ENCODE measurements around the gene MON1A.

The MON1A gene

GRCh38 chr3:49882166-49882565 lies 47.4 kb downstream of the MON1A start:
- DNase-seq: no peak

DNA sequence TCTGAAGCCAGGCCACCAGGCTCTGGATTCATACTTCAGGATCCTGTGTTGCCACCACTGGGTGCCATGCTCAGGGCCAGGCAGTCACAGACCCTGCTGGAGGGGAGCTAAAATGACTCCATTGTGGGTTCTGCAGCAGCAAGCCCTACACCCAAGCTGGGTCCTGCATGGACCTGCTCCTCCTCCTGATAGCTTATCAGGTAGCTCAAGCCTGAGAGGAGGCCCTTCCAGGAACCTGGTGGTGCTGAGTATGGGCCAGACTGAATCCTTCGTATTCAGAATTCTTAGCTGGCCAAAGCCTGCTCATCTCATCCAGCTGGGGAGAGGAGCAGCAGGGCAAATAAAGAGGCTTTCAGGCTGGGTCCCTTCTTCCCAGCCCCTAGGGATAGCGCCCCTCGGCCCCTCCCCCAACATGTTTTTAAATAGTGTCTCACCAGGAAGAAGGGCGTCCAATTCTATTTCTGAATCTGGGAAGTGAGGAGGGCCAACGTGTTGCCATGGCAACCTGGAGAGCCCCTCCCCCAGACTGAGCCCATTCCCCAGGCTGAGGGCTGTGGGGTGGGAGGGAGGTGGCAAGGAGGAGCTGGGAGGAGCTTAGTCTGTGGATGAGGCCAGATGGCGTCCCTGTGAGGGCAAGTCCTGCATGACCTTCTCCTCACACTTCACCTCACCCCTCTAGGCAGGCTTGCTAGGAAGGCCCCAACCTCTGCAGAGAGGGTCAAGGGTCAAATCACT lies 48.9 kb downstream of the MON1A start:
- no peak for DNase-seq

DNA sequence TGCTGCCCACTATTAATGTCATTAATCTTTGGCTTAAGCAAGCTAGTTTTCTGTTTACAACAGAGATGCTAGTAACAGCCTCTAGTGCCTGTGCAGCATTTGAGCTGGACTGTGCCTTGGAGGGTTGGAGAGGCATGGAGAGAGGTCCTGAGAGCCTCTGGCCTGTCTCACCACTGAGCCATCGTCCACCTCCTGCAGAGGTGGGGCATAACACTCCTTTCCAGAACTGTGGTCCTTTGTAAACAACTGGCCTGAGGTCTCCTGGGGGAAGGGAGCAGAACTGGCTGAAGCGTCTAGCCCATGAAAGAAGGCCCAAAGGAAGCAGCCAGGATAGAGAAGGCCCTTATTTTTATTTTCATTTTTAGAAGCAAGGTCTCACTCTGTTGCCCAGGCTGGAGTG lies 49.9 kb downstream of the MON1A start:
- DNase-seq: no peak

GRCh38 chr3:49878686-49879085 lies 50.9 kb downstream of the MON1A start:
- DNase-seq: no peak

- no peak for DNase-seq
These were observed 51.9 kb downstream of the MON1A start for GRCh38 chr3:49877716-49878115.

DNA sequence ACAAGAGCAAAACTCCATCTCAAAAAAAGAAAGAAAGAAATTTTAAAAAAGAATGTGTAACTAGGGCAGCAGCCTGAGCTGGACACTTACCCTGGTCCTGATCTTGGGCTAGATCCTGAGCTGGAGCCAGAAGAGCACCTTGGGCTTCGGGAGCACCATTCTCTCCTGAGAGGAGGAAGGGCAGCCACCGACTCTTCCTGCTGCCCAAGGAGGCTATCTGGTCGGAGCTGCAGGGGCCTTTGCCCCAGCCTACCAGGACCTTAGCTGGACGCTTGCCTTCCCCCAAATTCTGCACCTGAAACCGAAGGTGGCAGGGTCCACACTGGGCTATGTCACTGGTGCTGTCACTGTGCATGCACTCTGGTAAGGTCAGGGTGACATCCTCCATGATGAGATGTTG lies 53.0 kb downstream of the MON1A start:
- DNase-seq: no peak

GRCh38 chr3:49873623-49874022 lies 56.0 kb downstream of the MON1A start:
- no peak for DNase-seq

DNA sequence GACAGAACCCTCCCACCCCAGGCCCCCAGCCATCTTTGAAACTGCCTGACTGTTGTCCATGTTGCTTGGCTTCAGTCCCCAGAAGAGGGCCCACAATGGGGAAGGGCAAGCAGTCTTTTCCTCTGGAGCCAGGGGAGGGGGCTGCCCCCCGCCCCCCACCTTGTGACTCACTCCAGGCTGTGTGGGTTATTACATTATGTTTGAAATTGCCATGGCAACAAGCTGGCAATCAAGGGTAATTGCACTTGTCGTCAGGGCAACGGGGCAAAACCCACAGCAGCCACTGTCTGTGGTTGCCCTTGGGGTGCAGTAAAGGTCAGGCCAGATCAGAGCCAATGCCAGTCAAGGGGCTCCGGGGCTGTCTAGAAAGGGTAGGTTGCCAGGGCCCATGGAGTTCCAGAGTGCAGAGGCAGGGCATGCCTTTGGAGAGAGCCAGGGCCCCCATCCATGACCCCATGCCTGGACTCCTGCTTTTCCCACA lies 56.8 kb downstream of the MON1A start:
- no peak for DNase-seq

DNA sequence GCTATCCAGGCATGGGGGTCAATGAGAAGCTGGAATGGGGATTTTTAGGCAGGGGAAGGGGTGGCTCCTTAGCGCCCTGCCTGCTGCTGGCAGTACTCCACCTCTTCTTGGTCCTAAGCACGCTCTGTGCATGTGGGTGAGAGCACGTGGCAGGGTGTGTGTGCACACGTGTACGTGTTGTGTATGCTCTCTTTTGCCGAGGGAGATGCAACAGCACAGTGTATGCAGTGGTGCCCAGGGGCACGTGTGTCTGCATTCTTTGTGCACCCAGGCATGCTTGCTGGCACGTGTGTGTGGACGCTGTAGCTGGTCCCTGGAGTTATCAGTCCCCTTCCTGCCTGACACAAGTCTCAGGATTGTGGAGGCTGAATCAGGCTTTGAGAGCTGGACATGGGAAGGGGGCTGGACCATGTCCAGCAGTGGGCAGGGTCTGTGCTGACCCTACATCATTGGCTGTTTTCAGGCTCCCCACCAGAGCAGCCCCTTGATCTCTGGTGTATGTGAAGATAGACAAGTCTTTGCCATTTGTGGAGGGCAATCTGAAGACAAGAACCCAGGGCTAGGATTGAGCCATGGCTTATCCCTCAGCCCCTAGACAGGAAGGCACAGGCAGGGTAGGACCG lies 58.0 kb downstream of the MON1A start:
- DNase-seq: no peak

DNA sequence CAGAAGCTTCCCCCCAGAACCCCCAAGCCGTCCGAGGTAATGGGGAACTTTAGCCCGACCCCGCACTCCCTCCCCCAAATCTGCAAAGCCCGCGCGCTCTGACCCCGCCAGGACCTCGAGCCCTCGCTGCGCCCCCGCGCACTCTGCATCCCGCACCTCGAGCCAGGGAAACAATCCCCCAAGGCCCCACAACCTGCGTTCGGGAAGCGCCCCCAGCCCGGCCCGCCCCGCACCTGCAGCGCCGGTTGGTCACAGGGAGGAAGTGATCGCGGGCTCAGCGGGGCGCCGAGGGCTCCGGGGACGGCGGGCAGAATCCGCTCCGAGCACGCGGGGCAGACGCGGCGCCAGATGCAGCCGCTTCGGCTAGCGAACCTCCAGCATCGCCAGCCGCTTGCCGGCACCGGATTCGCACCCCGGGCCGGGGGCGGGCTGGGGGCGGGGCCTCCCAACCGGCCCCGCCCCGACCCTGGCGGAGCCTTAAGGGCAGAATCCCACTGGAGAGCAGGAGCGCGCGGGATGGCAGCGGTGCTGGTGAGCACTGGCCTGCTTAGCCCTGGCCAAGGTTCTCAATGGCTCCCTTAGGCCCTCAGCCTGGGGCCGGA lies 60.0 kb downstream of the MON1A start, which contains the start of gene CAMKV:
CAMKV (minus strand) TSS at position 382 of the 602 bp plus-strand sequence. CDS start 7,518 bp downstream, outside the sequence.
- DNase-seq: no peak

GRCh38 chr3:49868862-49869466 lies 60.6 kb downstream of the MON1A start:
- DNase-seq: no peak

DNA sequence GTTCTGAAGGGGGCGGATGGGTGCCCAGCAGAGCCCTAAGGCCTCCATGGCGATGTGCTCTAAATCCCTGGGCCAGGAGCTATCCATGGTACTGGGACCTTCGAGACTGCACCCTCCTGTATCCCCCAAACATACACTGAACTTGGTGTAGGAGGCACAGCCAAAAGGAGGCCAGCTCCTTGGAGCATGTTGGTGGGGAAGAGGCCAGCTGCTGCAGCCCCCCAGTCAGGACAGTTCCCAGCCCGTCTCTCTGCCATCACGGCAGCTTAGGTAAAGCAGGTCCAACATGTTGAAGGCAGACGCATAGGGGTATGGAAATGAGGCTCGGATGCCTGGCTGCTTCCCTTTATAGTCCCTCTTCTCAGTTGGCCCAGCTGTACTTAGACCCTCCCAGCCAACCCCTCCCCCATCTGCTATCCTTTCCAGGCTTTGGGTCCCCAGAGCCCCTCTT lies 61.7 kb downstream of the MON1A start:
- peak; percentile 32 for DNase-seq

DNA sequence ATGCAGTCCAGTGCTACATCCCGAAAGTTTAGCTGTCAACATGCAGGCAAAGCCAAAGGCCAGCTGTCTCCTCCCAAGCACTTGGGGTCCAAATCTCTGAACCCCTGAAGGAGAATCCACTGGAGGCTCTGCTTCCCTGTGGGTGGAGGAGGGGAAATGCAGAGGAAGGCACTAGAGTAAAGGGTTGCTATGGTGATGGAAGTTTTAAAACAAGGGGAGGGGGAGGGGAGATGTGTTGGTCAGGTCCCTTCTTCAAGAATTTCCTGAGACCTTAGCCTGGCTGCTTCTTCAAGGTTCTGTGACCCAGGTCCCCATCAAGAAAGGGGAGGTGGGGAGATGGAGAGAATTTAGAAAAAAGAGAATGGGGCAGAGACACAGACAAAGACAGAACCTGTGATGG lies 62.2 kb downstream of the MON1A start:
- no peak for DNase-seq

GRCh38 chr3:49865198-49865784 lies 64.3 kb downstream of the MON1A start:
- DNase-seq: no peak

- no peak for DNase-seq
These were observed 65.1 kb downstream of the MON1A start for GRCh38 chr3:49864505-49864904.

GRCh38 chr3:49859576-49860305 lies 69.9 kb downstream of the MON1A start:
- no peak for DNase-seq
